Dedifferentiated amniotic fluid mesenchymal stem cell (primary cell): ENCODE data around the gene PPP2R3B.
"Not testable (repeated sequence)": the region's sequence is repeated elsewhere in the genome, so short reads cannot be mapped to it uniquely, and the experiment has no call there.

ENCODE experiments used
- DNase-seq: peaks from one replicate; pipeline ENCODE4 v3.0.0-alpha.2; 2016; ENCODE audit errors: extremely low spot score

The PPP2R3B gene

DNA sequence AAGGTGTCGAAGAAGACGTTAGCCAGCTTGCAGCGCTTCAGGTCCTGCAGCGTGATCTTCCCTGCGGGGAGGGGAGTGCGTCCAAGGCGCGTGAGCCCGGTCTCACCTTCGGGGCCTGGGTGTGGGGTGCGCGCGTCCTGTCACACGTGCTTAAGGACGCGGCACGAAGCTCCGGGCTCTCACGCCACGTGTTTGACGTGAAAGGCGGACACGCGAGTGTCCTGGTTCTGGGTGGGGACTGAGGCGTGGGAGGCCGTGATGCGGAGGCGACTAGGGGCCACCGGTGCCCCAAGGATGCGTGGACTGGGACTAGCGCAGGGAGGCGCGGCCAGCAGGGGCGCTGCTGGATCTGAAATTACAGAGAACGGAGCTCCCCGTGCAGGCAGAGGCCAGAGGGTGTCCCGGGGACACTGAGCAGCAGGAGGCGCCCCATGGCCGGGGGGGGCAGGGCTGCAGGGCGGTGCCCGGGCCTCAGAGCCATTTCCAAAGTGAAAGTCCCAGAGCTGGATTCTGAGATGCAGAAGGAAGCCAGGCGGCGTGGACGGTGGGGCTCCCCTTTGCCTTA, 47.8 kb downstream of the PPP2R3B start:
- no peak for DNase-seq

- DNase-seq: no peak
Measured at GRCh38 chrX:338281-338835, 48.3 kb downstream of the PPP2R3B start.

GRCh38 chrX:337331-337831, 49.3 kb downstream of the PPP2R3B start:
- DNase-seq: no peak

DNA sequence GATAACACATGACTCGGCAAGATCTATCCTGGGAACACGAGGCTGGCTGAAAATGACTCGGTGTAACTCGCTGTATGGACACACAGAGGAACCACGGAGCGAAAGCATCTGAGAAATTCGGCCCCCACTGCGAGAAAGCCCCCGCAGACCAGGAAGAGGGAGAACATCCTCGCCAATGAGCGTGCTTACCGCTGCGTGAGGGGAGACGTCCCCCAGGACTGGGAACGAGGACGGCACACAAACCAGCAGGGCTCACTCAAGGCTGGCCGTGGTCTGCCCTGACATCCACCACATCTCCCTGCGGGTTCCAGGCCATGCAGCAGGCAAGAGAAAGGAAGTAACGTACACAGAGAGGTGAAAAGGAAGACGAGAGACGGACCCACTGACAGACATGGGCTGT, 50.5 kb downstream of the PPP2R3B start:
- no peak for DNase-seq

DNA sequence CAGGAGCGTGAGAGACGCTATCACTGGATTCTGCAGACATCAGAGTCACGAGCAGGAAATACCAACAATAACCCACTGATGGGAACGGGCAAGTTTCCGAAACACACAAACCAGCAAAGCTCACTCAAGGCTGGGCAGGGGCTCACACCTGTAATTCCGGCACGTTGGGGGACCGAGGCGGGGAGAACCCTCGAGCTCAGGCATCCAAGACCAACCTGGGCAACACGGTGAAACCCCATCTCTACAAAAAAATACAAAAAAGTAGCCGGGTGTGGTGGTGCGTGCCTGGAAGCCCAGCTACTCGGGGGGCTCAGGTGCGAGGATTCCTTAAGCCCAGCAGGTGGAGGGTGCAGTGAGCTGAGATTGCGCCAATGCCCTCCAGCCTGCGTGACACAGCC, 51.0 kb downstream of the PPP2R3B start:
- no peak for DNase-seq

DNA sequence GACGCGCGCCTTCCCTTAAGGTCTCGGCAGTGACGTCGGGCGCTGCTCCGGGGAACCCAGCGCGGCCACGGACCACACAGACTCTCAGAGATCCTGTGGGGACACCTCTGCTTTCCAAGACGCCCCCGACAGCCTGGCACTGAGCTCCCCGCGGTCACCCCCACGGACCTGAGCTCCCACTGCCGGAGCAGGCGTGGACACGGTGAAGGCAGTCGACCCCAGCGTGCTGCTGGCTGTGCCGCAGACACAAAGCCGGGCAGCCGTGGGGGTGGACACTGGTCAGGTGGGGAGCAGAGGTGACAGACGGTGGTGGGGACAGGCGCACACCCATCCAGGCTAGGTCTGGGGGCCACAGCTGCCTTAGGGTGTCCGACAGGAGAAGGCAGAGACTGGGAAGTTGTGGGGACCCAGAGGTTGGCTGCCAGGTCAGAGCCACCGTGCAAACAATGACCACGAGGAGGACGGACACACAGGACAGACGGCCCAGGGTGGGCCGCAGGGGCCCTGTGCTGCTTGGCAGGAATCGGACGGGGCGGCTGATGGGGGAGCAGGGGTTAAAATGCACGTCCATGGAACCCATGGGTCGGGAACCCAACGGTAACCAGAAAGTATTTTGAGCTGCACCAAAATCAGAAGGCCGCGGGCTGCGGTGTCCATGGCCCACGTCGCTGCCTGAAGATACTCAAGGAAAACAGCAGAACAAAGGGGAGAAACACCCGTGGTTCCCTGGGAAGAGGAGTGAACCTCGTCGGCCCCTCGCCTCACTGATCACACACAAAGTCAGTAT, 51.5 kb downstream of the PPP2R3B start:
- DNase-seq: no peak

- DNase-seq: no peak
Measured at GRCh38 chrX:334331-334891, 52.3 kb downstream of the PPP2R3B start.

DNA sequence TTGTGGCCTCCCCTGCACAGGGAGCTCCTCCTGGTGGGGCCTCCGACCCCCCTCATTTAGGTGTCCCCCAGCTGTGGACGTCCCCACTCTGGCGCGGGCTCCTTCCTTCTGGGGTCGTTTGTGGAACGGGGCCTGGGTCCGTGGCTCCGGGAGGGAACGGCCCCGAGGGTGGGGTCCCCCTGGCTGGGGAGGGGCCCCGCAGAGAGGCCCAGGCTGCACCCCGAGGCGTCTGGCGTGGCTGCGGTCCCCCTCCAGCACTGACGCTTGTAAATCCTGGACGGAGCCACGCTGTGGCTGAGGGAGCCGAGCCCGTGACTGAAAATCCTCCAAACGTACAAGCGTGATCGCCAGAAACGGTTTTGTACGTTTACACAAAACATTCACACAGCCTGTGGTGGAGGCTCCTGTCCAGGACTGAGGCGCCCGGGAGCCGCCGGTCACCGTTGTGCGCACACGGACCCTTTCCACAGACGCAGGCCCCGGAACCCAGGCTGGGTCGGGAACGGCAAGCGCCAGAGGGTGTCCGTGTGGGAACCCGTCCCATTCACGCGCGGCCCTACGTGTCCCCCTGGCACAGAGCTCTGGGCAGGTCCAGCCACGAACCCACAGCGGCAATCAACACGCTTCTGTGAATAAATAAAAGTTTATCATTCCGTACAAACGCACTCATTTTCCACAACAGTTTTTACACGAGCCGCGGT, 52.9 kb downstream of the PPP2R3B start:
- no peak for DNase-seq

DNA sequence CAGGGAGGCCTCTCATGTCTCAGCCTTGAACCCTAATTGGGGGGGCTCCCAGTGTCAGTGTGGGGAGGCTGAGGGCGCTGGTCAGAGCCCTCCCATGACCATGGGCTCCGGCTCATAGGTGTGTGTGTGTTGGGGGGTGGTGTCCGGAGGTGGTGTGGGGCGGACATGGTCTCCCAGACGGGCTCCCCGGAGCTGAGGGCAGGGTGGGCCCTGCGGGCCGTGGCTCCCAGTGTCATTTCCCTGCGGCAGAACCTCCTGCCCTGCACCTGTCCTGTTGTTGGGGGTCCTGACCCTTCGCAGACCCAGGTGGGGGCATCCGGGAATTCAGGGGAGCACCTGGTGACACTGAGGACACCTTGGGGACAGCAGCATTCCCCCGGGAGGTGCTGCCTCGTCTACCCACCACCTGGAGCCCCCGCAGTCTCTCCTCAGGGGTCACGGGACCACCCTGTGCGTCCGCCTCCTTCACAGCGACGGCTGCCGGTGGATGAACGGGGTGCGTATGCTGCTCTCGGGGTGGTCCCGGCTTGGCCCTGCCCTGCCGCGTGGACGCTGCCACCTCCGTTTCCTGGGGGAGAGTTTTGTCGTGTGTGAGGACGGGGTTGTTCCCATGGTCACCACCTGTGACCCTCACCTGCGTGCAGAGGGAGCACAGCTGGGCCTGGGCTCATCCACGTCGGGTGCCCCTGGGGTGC, 53.6 kb downstream of the PPP2R3B start:
- DNase-seq: no peak

GRCh38 chrX:332496-332860, 54.2 kb downstream of the PPP2R3B start:
- no peak for DNase-seq

GRCh38 chrX:331825-332495, 54.7 kb downstream of the PPP2R3B start:
- DNase-seq: no peak

GRCh38 chrX:331151-331824, 55.4 kb downstream of the PPP2R3B start:
- DNase-seq: no peak

DNA sequence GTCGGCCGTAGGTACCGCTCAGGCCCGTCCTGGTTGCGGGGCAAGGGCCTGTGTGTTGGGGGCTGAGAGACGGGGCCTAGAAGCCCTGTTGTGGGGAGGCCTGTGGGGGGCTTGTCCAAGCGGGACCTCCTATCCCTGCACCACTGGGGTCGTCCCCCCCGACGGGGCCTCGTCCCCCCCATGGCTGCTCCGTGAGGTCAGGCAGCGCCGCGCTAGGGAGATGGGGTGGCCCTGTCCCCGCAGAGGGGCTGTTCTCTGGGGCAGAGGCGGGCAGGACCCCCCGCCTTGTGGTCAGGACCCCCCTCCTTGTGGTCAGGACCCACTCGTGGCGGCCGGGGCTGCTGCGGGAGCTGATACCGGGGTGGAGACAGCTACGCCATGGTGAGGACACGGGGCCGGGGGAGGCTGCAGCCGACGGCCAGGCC, 56.0 kb downstream of the PPP2R3B start:
- no peak for DNase-seq

- not testable (repeated sequence) for DNase-seq
Measured at GRCh38 chrX:330141-330725, 56.5 kb downstream of the PPP2R3B start.

DNA sequence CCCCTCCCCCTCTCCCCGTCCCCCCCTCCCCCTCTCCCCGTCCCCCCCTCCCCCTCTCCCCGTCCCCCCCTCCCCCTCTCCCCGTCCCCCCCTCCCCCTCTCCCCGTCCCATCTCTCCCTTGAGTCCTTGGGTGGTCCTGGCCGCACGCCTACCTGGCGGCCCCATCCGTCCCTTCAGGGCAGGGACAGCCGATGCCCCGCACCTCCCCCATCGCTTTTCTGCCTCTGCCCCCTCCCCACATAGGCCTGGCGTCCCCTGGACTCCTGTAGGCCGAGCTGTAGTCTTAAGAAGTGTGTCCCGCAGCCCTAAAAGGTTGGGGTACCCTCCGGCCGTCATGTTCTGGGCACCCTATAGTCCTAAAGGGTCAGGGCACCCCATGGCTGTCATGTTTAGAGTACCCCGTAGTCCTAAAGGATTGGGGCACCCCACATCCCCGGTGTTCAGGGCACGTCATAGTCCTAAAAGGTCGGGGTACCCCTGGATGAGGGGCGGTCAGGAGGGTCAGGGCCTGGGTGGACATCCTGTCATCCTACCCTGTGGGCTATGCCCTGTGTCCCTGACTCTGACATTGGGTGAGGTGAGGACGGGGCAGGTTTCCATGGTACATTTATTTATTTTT, 57.3 kb downstream of the PPP2R3B start:
- no peak for DNase-seq

GRCh38 chrX:327660-328126, 59.0 kb downstream of the PPP2R3B start:
- DNase-seq: no peak

DNA sequence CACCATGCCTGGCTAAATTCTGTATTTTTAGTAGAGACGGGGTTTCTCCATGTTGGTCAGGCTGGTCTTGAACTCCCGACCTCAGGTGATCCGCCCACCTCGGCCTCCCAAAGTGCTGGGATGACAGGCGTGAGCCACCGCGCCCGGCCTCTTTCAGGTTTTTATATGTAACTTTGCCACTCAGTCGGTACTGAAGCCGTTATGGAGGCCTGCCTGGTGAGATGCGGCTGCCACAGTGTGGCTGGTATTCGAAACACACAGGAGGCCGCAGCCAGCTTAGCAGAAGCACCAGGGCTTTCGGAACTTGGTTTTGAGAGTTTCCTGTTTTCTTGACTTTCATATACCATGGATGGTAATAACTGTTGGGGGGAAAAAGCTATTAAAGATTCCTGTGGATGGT, 62.0 kb downstream of the PPP2R3B start:
- DNase-seq: not testable (repeated sequence)

GRCh38 chrX:323721-324628, 62.7 kb downstream of the PPP2R3B start:
- no peak for DNase-seq
